OCI-M2 (cell line): ENCODE data around the gene GMIP.

Source experiments
- DNase-seq: peaks from one replicate; lab custom pipeline; 2025; ENCODE audit not compliant: unreplicated experiment; lab: John Stamatoyannopoulos, UW

The GMIP gene

GRCh38 chr19:19636573-19637185 lies 6.8 kb downstream of the GMIP start:
- DNase-seq = no peak

- DNase-seq = no peak
Measured at GRCh38 chr19:19635313-19635702, 8.1 kb downstream of the GMIP start.

- no peak for DNase-seq
Measured at GRCh38 chr19:19634516-19635312, 8.7 kb downstream of the GMIP start.

- no peak for DNase-seq
Measured at GRCh38 chr19:19633711-19634515, 9.5 kb downstream of the GMIP start.

GRCh38 chr19:19632661-19633060 lies 10.8 kb downstream of the GMIP start:
- DNase-seq = no peak

- DNase-seq = no peak
Measured at GRCh38 chr19:19631346-19631745, 12.1 kb downstream of the GMIP start.

- no peak for DNase-seq
Measured at GRCh38 chr19:19630426-19630825, 13.0 kb downstream of the GMIP start.

GRCh38 chr19:19630062-19630414 lies 13.4 kb downstream of the GMIP start:
- DNase-seq = no peak

GRCh38 chr19:19628501-19629134 lies 14.8 kb downstream of the GMIP start:
- DNase-seq = no peak

GRCh38 chr19:19627621-19628500 lies 15.6 kb downstream of the GMIP start, which contains the start of gene LPAR2:
Gene LPAR2, minus strand, starts transcription at chr19:19628220. Its CDS starts 945 bp downstream, at chr19:19627275.
- DNase-seq = no peak

- no peak for DNase-seq
Measured at GRCh38 chr19:19626516-19627472, 16.7 kb downstream of the GMIP start.

- DNase-seq = no peak
Measured at GRCh38 chr19:19624032-19624570, 19.4 kb downstream of the GMIP start.

GRCh38 chr19:19623383-19623782 lies 20.1 kb downstream of the GMIP start:
- DNase-seq = no peak

GRCh38 chr19:19619849-19620210 lies 23.6 kb downstream of the GMIP start:
- no peak for DNase-seq

- no peak for DNase-seq
Measured at GRCh38 chr19:19619181-19619848, 24.1 kb downstream of the GMIP start.

GRCh38 chr19:19618219-19619051 lies 25.0 kb downstream of the GMIP start, which contains the start of gene PBX4:
Gene PBX4, minus strand, starts transcription at chr19:19618687. Its CDS starts 58 bp downstream, at chr19:19618629.
- peak; percentile 83 for DNase-seq

GRCh38 chr19:19615086-19615485 lies 28.4 kb downstream of the GMIP start:
- no peak for DNase-seq
